ENCODE measurements around the gene TESMIN. TPM values are rescaled to one million over a fixed set of nuclear protein-coding genes. Genes with fewer than 3 reads are reported as not detected.

TESMIN gene
- total RNA-seq, 1 experiment from 2014 or later = 45.2 TPM

DNA sequence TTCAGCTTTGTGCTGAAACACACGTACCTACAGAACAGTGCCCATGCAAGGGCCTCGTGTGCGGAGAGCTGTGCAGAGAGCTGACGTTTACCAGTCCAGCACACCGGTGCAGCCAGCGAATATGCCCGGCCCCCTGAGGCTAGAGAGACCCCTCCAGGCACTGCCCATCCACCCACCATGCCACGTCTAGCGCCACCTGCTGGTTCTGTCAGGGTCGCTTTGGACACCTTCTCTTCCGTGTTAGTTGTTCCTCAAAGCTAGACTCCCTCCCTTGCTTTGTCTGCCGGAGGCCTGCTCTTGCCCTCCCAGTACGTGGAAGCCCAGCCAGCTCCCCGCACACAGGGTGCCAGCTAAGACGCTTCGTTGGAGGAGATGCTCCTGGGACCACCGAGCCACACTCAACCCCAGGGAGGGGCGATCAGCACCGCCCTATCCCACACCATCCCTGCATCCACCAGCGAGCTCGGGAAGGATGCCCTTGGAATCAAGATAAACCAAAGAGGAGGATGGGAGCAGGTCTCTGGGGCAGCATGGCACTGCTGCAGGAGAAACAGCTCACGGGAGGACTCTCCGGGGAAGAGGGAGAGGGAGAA is 47.0 kb upstream of the TESMIN start:
- Histone ChIP-seq H2AFZ (ENCODE audit: low read length) (no peak overlapping the region), H2BK15ac (ENCODE audit: low read depth, low read length) (no peak overlapping the region), H3K27ac (ENCODE audit: insufficient read length, low read depth, low read length) (no peak overlapping the region), H4K91ac (ENCODE audit: insufficient read length, low read depth, low read length) (no peak overlapping the region), H3K4me2 (ENCODE audit: insufficient read depth, insufficient read length, low read length) (no peak overlapping the region), H3K9ac (ENCODE audit: extremely low read depth, insufficient read length, low read length) (no peak overlapping the region), H3K23me2 (ENCODE audit: insufficient read length, low read depth, low read length, poor library complexity, severe bottlenecking) (no peaks in the 10 kb centered on the region), H2BK12ac (ENCODE audit: insufficient read length, low read depth, low read length) (no peak overlapping the region), H3K79me1 (ENCODE audit: insufficient read depth, low read depth, low read length, poor library complexity, severe bottlenecking) (no peaks in the 10 kb centered on the region), H3T11ph (ENCODE audit: low read length) (no peak overlapping the region), H4K8ac (replicated peaks; ENCODE audit: insufficient read length, low read depth, low read length) (no peak overlapping the region), H2BK5ac (ENCODE audit: insufficient read length, low read length) (no peak overlapping the region), H3K4me1 (ENCODE audit: insufficient read depth, low read length) (no peaks in the 10 kb centered on the region), H2AK5ac (ENCODE audit: insufficient read length, low read length) (no peak overlapping the region), H3K18ac (ENCODE audit: insufficient read length, low read depth, low read length) (no peak overlapping the region), H3K9me3 (ENCODE audit: control insufficient read depth, low read depth, low read length) (no peaks in the 10 kb centered on the region), H3K27me3 (ENCODE audit: insufficient read depth, low read length) (no peaks in the 10 kb centered on the region), H2BK20ac (ENCODE audit: low read depth, low read length, poor library complexity, severe bottlenecking) (no peak overlapping the region), H4K20me1 (ENCODE audit: control insufficient read depth, insufficient read depth, insufficient read length) (no peaks in the 10 kb centered on the region), H3K23ac (ENCODE audit: insufficient read length, low read depth, low read length) (no peak overlapping the region), H3K79me2 (ENCODE audit: insufficient read depth, low read length) (no peaks in the 10 kb centered on the region), H3K56ac (ENCODE audit: insufficient read length, low read depth, low read length) (no peak overlapping the region), H3K4ac (ENCODE audit: low read depth, low read length) (no peak overlapping the region), H2BK120ac (ENCODE audit: low read depth, low read length, poor library complexity, severe bottlenecking) (no peak overlapping the region), H3K14ac (ENCODE audit: insufficient read depth, low read length) (no peak overlapping the region), H4K5ac (ENCODE audit: insufficient read length, low read depth, low read length) (no peak overlapping the region)
- H3K27ac Mint-ChIP-seq = no peak overlapping the region
- DNase-seq = peak; percentile 77
- no peaks in the 10 kb centered on the region for H3K36me3 Mint-ChIP-seq (ENCODE audit: insufficient read depth in 1 of 3, low read depth in 3 of 3)
- no peaks in the 10 kb centered on the region for H3K9me3 Mint-ChIP-seq
- no peaks in the 10 kb centered on the region for H3K27me3 Mint-ChIP-seq (ENCODE audit: low read depth)
- peaks cover 6 to 9% of the 10 kb centered on the region in 2 experiments for H3K4me1 Mint-ChIP-seq
- TF ChIP-seq, protein P1, sequence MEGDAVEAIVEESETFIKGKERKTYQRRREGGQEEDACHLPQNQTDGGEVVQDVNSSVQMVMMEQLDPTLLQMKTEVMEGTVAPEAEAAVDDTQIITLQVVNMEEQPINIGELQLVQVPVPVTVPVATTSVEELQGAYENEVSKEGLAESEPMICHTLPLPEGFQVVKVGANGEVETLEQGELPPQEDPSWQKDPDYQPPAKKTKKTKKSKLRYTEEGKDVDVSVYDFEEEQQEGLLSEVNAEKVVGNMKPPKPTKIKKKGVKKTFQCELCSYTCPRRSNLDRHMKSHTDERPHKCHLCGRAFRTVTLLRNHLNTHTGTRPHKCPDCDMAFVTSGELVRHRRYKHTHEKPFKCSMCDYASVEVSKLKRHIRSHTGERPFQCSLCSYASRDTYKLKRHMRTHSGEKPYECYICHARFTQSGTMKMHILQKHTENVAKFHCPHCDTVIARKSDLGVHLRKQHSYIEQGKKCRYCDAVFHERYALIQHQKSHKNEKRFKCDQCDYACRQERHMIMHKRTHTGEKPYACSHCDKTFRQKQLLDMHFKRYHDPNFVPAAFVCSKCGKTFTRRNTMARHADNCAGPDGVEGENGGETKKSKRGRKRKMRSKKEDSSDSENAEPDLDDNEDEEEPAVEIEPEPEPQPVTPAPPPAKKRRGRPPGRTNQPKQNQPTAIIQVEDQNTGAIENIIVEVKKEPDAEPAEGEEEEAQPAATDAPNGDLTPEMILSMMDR (conservative IDR thresholded peaks at IDR 0.05) = peak; percentile 90
- peak overlapping the region in 1 of 2 experiments; percentile 47; a peak in 1 of 5 replicates for H3K4me3 Mint-ChIP-seq
- WGBS (ENCODE audit: extremely low coverage, insufficient read length, low lambda C conversion rate) = no CpG with 5 or more reads among the region's 23 CpGs
